Activated T-helper 1 cell treated with anti-CD3 and anti-CD28 coated beads, Interleukin-12 subunit alpha, Interleukin-12 subunit beta, Interleukin-2, Interleukin-4 antibody, amounts not matched to agents 30 ng/mL and 10 ng/mL and 1 ng/mL, durations not matched to agents 14 hours and 24 hours and 36 hours (primary cell): ENCODE results near the gene PRKAR1A. TPM values are rescaled to one million over a fixed set of nuclear protein-coding genes. Genes with fewer than 3 reads are reported as not detected.
A peak's percentile ranks its signal among the peaks of the same experiment; 100 is the strongest.

Experiments
- DNase-seq: peaks from one replicate; pipeline ENCODE4 v3.0.0; 2021; ENCODE audit warnings: low spot score
- H3K27ac Mint-ChIP-seq: one replicate; pipeline ENCODE4 v1.8.0; 2021; ENCODE audit warnings: mild to moderate bottlenecking, mixed read lengths
- H3K27me3 Mint-ChIP-seq: one replicate; pipeline ENCODE4 v1.8.0; 2022; ENCODE audit warnings: mild to moderate bottlenecking, moderate library complexity, mixed read lengths; ENCODE audit not compliant: insufficient read depth
- H3K36me3 Mint-ChIP-seq: one replicate; pipeline ENCODE4 v1.8.0; 2021; ENCODE audit warnings: low read depth, mixed read lengths
- H3K4me1 Mint-ChIP-seq: one replicate; pipeline ENCODE4 v1.8.0; 2021; ENCODE audit warnings: low read depth, mixed read lengths
- H3K4me3 Mint-ChIP-seq: one replicate; pipeline ENCODE4 v1.8.0; 2021; ENCODE audit warnings: mild to moderate bottlenecking, moderate library complexity, mixed read lengths
- H3K9me3 Mint-ChIP-seq: one replicate; pipeline ENCODE4 v1.8.0; 2021; ENCODE audit warnings: mixed read lengths
- intact Hi-C: fragments of 100-400 bp; cut with micrococcal nuclease; formaldehyde crosslinking; loops from one replicate; pipeline ENCODE4 v1.15.1; 2024
- total RNA-seq: library from RNA; stranded (reverse); gene quantifications from 2 replicates; pipeline ENCODE4 v1.2.3, GENCODE V29; 2022

Gene PRKAR1A
- total RNA-seq, 1 donor from 2014 or later = 209 TPM

DNA sequence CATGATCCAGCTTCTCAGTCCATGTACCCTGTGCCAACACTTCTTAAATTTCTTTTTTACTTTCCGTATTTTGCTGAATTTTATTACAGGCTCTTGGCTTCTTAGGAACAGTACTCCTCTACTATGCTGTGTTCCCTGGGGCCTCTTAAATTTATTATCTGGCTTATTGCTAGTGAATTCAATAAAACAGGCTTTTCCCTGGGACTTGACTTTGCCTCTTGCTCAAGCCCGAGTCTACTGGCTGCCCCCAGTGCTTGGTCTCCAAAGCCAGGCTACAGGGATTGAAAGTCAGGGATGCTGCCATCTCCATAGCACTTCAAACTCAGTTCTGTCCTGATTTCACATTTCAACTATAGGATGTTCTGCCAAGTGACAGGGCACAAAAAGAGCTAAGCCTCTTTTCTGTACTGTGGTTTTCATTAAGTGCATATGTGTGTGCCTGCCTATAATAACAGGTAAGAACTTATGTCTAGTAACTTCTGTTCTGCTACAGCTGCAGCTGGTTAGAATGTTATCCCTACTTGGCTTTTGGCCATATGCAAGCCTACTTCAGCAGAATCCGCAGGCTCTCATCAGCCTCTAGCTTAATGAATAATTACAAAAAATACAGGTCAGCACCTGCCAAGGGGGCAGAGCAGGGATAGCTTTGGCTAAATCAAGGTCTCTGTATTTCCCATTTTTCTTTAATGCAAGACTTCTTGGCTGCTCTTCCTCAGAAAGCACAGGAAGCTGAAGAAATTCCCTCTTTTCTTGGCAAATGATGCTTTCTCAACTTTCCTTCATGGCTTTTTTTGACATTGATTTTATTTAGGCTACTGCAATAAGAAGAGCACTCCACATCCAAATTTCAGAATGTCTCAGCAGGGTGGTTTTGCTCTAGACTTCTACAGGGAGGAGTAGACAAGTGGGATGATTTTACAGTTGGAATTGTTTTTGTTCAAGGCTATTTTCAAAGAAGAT lies 80.7 kb downstream of the PRKAR1A start:
- Mint-ChIP-seq H3K27ac (no peak overlapping the region), H3K9me3 (no peaks in the 10 kb centered on the region), H3K4me3 (no peak overlapping the region), H3K27me3 (peaks cover 39% of the 10 kb centered on the region), H3K36me3 (no peaks in the 10 kb centered on the region), H3K4me1 (no peaks in the 10 kb centered on the region)
- no peak for DNase-seq
- intact Hi-C loops = no loop called here

- intact Hi-C loops = no loop called here
- Mint-ChIP-seq H3K4me3 (no peak overlapping the region), H3K4me1 (peaks cover 1% of the 10 kb centered on the region), H3K27me3 (peaks cover 54% of the 10 kb centered on the region), H3K36me3 (no peaks in the 10 kb centered on the region), H3K9me3 (no peaks in the 10 kb centered on the region), H3K27ac (no peak overlapping the region)
- DNase-seq = no peak
Measured at GRCh38 chr17:68594552-68594951, 82.3 kb downstream of the PRKAR1A start.

DNA sequence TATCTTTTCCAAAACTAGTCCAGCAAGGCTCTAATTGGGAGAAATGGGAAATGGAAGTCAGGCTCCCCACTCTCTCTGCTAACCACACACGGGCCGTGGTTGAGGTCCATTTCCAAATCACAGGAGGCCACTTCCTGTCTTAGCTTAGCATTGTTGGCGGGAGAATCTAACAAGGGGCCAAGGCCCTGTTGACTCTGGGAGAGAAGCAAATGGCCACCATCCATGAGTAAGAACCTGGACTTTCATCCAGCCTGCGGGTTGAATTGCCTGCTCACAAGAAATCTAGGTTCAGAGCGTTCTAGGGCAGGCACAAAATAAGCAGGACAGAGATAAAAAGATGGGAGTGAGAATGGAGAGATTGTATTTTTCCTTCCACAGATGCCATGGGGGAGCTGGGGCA lies 83.3 kb downstream of the PRKAR1A start:
- no peaks in the 10 kb centered on the region for H3K36me3 Mint-ChIP-seq
- H3K27ac Mint-ChIP-seq = no peak overlapping the region
- H3K4me1 Mint-ChIP-seq = peaks cover 4% of the 10 kb centered on the region
- no peaks in the 10 kb centered on the region for H3K9me3 Mint-ChIP-seq
- intact Hi-C loops = no loop called here
- DNase-seq = no peak
- peaks cover 59% of the 10 kb centered on the region for H3K27me3 Mint-ChIP-seq
- no peak overlapping the region for H3K4me3 Mint-ChIP-seq

GRCh38 chr17:68595986-68596385 lies 83.8 kb downstream of the PRKAR1A start:
- Mint-ChIP-seq H3K27me3 (peaks cover 59% of the 10 kb centered on the region), H3K27ac (no peak overlapping the region), H3K36me3 (no peaks in the 10 kb centered on the region), H3K4me3 (no peak overlapping the region), H3K9me3 (no peaks in the 10 kb centered on the region), H3K4me1 (peaks cover 4% of the 10 kb centered on the region)
- DNase-seq = no peak
- intact Hi-C loops = no loop called here

- DNase-seq = no peak
- no peaks in the 10 kb centered on the region for H3K36me3 Mint-ChIP-seq
- no peaks in the 10 kb centered on the region for H3K9me3 Mint-ChIP-seq
- intact Hi-C loops = no loop called here
- H3K27me3 Mint-ChIP-seq = peaks cover 59% of the 10 kb centered on the region
- H3K4me1 Mint-ChIP-seq = peaks cover 4% of the 10 kb centered on the region
- no peak overlapping the region for H3K4me3 Mint-ChIP-seq
- H3K27ac Mint-ChIP-seq = no peak overlapping the region
Measured at GRCh38 chr17:68596411-68596945, 84.2 kb downstream of the PRKAR1A start.

DNA sequence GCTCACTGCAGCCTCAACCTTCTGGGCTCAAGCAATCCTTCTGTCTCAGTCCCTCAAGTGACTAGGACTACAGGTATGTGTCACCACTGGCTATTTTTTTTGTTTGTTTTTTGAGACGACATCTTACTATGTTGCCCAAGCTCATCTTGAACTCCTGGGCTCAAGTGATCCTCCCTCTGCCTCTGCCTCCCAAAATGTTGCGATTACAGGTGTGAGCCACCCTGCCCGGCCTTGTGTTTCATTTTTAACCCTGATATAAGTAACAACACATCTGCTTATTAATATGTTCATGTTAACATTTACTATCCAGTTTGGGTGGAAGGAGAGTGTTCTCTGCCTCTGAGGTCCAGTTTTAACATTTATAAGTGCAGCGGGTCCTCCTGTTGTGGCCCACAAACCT lies 85.8 kb downstream of the PRKAR1A start:
- H3K27me3 Mint-ChIP-seq = peaks cover 72% of the 10 kb centered on the region
- no peak overlapping the region for H3K4me3 Mint-ChIP-seq
- intact Hi-C loops = no loop called here
- H3K9me3 Mint-ChIP-seq = no peaks in the 10 kb centered on the region
- H3K4me1 Mint-ChIP-seq = peaks cover 4% of the 10 kb centered on the region
- DNase-seq = no peak
- H3K27ac Mint-ChIP-seq = no peak overlapping the region
- H3K36me3 Mint-ChIP-seq = no peaks in the 10 kb centered on the region

DNA sequence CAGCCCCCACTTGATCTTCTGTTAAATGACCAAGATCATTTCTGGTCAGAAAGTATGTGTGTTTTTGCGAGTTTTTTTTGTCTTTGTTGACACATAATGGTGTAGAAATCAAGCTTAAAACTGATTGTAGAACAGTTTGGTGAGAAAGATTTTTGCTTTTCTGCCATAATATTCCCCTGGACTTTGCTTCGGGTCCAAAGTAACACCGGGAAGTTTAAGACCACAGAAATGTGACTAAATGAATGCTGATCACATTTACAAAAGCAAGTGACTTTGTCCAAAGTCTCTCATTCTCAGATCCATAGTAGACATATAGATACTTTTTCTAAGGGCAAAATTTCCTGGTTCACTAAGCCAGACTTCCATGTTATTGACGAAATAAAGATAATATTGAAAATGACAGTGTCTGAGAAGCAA lies 86.3 kb downstream of the PRKAR1A start:
- no peak for DNase-seq
- no peak overlapping the region for H3K4me3 Mint-ChIP-seq
- no peaks in the 10 kb centered on the region for H3K9me3 Mint-ChIP-seq
- no peak overlapping the region for H3K27ac Mint-ChIP-seq
- peaks cover 72% of the 10 kb centered on the region for H3K27me3 Mint-ChIP-seq
- no peaks in the 10 kb centered on the region for H3K36me3 Mint-ChIP-seq
- intact Hi-C loops = no loop called here
- peaks cover 4% of the 10 kb centered on the region for H3K4me1 Mint-ChIP-seq

- intact Hi-C loops = no loop called here
- Mint-ChIP-seq H3K4me1 (peaks cover 4% of the 10 kb centered on the region), H3K36me3 (no peaks in the 10 kb centered on the region), H3K27ac (no peak overlapping the region), H3K27me3 (peaks cover 73% of the 10 kb centered on the region), H3K4me3 (no peak overlapping the region), H3K9me3 (no peaks in the 10 kb centered on the region)
- DNase-seq = no peak
Measured at GRCh38 chr17:68599091-68599490, 86.9 kb downstream of the PRKAR1A start.

DNA sequence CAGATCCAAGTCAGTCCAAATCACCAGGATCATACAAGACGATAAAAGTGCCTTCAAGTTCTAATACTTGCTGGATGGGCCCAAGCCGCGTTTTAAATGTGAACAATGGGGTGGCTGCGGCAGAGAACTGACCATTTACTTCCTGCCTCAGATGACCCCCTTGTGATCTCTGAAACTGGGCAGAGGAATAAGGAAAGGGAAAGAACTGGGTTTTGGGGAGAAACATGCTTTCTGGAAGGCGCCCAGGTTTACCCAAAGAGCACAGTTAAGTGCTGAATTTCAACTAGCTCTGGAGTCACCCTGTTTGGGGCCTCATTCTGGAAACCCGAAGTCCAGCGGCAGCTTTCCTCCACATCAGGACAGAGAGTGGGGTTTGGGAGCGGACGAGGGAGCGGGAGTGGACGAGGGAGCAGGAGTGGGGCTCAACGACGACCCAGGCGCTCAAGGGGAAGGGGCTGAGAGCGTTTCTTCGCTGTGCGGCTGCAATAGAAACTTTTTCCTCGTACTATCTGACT lies 87.4 kb downstream of the PRKAR1A start:
- Mint-ChIP-seq H3K4me1 (peaks cover 4% of the 10 kb centered on the region), H3K4me3 (peak overlapping the region; percentile 55), H3K27me3 (peaks cover 73% of the 10 kb centered on the region), H3K27ac (no peak overlapping the region), H3K9me3 (no peaks in the 10 kb centered on the region), H3K36me3 (no peaks in the 10 kb centered on the region)
- intact Hi-C loops = no loop called here
- DNase-seq = no peak

- H3K4me3 Mint-ChIP-seq = no peak overlapping the region
- no peak for DNase-seq
Measured at GRCh38 chr17:68600067-68600930, 88.1 kb downstream of the PRKAR1A start.

More at GRCh38 chr17:68600067-68600930, 88.1 kb downstream of the PRKAR1A start:
- Mint-ChIP-seq H3K27ac (no peak overlapping the region), H3K36me3 (no peaks in the 10 kb centered on the region), H3K4me1 (peaks cover 4% of the 10 kb centered on the region), H3K9me3 (no peaks in the 10 kb centered on the region), H3K27me3 (peaks cover 69% of the 10 kb centered on the region)
- intact Hi-C loops = no loop called here
